GM08714 (cell line): ENCODE results near the gene MYOZ3.

ENCODE experiments used
- H3K4me3 ChIP-seq: fragments of 200-500 bp; sonication (Bioruptor generic); 2 replicates; pipeline ENCODE4 v1.5.1; 2014; ENCODE audit warnings: mild to moderate bottlenecking, low read length, inconsistent platforms
- ZNF274 ChIP-seq: IDR thresholded peaks from 2 replicates; pipeline ENCODE4 v1.6.1; 2012; ENCODE audit warnings: mild to moderate bottlenecking, low read depth, low read length

The MYOZ3 gene, protein sequence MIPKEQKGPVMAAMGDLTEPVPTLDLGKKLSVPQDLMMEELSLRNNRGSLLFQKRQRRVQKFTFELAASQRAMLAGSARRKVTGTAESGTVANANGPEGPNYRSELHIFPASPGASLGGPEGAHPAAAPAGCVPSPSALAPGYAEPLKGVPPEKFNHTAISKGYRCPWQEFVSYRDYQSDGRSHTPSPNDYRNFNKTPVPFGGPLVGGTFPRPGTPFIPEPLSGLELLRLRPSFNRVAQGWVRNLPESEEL

DNA sequence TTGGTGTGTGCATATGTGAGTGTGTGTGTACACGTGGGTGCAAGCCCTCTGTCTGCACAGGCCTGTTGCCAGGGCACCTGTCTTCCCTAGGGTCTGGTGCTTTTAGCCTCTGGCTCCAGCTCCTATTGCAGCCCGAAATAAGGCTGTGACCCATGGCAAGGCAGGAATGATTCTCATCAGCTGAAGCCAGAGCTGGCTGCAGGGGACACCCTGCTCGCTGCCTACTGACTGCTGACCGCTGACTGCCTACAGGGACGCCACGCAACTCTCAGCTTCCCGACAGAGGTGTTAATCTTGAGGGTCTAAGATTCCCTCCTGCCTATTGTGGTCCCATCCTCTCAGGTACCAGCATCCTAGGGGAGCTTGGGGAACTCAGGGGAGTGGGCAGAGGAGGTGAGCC is at the start of gene MYOZ3:
TSS of gene MYOZ3 (plus strand) at position 166 of the 400 bp plus-strand sequence. CDS start 1,691 bp downstream, outside the sequence.
- no peak for TF ChIP-seq ZNF274
- H3K4me3 ChIP-seq = no peak within 1 kb of the TSS

DNA sequence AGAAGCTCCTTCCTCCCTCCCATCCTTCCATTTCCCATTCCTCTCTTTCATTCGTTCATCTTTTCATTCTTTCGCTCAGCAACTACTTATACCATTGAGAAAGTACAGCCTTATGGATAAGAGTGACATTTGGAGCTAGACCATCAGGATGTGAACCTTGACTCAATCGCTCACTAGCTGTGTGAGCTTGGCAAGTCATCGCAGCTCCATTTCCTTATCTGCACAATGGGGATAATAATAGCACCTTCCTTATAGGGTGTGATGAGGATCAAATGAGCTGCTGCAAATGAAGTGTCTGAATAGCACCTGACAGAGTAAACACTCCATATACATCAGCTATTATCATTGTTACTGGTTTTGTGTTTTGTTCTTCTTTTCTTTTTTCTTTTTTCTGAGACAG is 48.6 kb upstream of the MYOZ3 start:
- no peak overlapping the region for H3K4me3 ChIP-seq
- TF ChIP-seq ZNF274 = no peak

- H3K4me3 ChIP-seq = no peak overlapping the region
- TF ChIP-seq ZNF274 = no peak
Measured at GRCh38 chr5:150612905-150613670, 48.0 kb upstream of the MYOZ3 start.

GRCh38 chr5:150613991-150614660 is 46.9 kb upstream of the MYOZ3 start:
- TF ChIP-seq ZNF274 = no peak
- H3K4me3 ChIP-seq = no peak overlapping the region

DNA sequence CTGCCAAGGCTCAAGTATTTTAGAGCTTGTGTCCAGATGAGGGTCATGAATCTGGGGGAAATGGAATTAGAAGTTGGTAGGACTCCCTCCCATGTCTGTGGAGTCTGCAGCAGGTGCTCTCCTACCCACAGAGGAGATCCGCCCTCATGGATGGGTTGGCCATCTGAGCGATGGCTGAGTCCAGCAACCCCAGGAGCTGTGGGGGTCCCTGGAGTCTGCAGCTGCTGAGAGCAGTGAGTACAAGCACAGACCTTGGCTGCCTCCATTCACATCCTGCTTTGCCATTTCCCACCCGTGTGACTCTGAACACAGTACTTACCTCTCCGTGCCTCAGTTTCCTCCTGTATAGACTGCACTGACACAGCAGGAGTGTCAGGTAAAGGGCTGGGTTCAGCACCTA is 46.4 kb upstream of the MYOZ3 start:
- TF ChIP-seq ZNF274 = no peak
- H3K4me3 ChIP-seq = no peak overlapping the region

- no peak for TF ChIP-seq ZNF274
- H3K4me3 ChIP-seq = no peak overlapping the region
Measured at GRCh38 chr5:150615141-150615699, 45.8 kb upstream of the MYOZ3 start.

- TF ChIP-seq ZNF274 = no peak
Measured at GRCh38 chr5:150616024-150616470, 45.0 kb upstream of the MYOZ3 start.

DNA sequence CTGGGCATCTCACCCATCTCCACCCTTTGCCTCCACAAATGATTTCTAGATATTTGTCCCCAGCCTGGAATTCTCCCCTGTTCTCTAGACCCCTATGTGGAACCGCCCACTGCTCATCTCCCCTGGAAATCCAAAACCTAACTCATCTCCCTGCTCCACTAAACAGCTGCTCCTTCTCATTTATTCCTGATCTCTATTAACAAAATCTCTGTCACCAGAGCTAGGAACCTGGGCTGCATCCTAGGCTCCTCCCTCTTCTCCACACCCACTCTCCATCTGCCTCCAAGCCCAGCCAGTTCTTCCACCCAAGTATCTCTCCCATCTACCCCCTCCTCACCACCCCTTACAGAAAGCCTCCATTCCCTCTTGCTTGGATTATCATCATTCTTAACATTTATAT is 44.5 kb upstream of the MYOZ3 start:
- H3K4me3 ChIP-seq = no peak overlapping the region
- no peak for TF ChIP-seq ZNF274

More at GRCh38 chr5:150616024-150616470, 45.0 kb upstream of the MYOZ3 start:
- H3K4me3 ChIP-seq = no peak overlapping the region

DNA sequence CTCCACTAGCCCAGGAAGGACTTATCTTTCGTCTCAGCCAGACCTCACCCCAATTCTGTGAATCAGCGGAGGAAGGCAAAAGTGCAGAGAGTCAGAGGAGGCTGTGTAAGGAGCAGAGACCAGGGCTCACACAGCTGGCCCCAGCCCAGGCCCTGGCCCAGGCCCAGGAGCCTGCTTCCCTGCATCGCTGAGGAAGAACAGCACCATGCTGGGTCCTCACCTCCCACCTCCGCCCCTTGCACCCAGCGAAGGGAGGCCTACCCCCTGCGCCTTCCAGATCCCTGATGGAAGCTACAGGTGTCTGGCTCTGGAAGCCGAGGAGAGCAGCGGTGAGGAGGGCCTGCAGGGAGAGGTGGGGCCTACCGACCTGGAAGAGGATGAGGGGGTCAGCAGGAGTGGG is 42.9 kb upstream of the MYOZ3 start:
- no peak for TF ChIP-seq ZNF274
- H3K4me3 ChIP-seq = no peak overlapping the region

- no peak for TF ChIP-seq ZNF274
Measured at GRCh38 chr5:150618588-150619281, 42.3 kb upstream of the MYOZ3 start.

GRCh38 chr5:150619359-150620230 is 41.5 kb upstream of the MYOZ3 start:
- no peak for TF ChIP-seq ZNF274
- no peak overlapping the region for H3K4me3 ChIP-seq

More at GRCh38 chr5:150618588-150619281, 42.3 kb upstream of the MYOZ3 start:
- no peak overlapping the region for H3K4me3 ChIP-seq

DNA sequence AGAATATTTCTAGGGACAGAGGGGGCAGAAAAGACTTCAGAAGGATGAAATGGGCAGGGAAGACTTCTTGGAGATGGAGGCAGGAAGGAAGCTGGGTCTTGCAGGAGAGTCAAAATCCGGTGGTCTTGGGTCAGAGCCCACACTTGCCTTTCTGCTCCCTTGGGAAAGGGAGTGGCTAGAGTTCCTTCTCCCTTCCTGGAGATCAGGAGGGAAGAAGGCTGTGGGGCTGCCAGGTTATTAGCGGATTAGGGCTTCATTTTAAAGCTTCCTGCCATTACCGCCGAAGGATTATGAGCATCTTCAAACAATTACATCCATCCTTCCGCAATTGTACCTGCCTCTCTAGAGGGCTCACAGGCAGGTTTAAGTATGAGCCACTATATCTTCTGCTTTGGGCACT is 39.8 kb upstream of the MYOZ3 start:
- TF ChIP-seq ZNF274 = no peak
- H3K4me3 ChIP-seq = no peak overlapping the region

- H3K4me3 ChIP-seq = no peak overlapping the region
- TF ChIP-seq ZNF274 = no peak
Measured at GRCh38 chr5:150622157-150622556, 38.9 kb upstream of the MYOZ3 start.
